HG02798 (cell line): ENCODE data around the gene SUMF1.

Experiments
- ATAC-seq: cut with Tn5 transposase; IDR thresholded peaks from one replicate; pipeline ENCODE4 v1.9.1; 2021; ENCODE audit warnings: mild to moderate bottlenecking; ENCODE audit not compliant: unreplicated experiment, poor library complexity

SUMF1 gene

GRCh38 chr3:4466741-4467521 is at the start of gene SUMF1:
SUMF1 (minus strand) TSS chr3:4467269; CDS start chr3:4467245, 24 bp downstream.
- peak; percentile 100 for ATAC-seq

GRCh38 chr3:4515916-4516579 is 49.0 kb upstream of the SUMF1 start:
- ATAC-seq, result no peak

- no peak for ATAC-seq
Observed at GRCh38 chr3:4514916-4515315, 47.8 kb upstream of the SUMF1 start.

- no peak for ATAC-seq
Observed at GRCh38 chr3:4514321-4514720, 47.3 kb upstream of the SUMF1 start.

- no peak for ATAC-seq
Observed at GRCh38 chr3:4512895-4513616, 46.0 kb upstream of the SUMF1 start.

GRCh38 chr3:4511491-4512262 is 44.6 kb upstream of the SUMF1 start:
- no peak for ATAC-seq

- no peak for ATAC-seq
Observed at GRCh38 chr3:4509983-4510755, 43.1 kb upstream of the SUMF1 start.

- ATAC-seq, result no peak
Observed at GRCh38 chr3:4509043-4509442, 42.0 kb upstream of the SUMF1 start.

- peak; percentile 74 for ATAC-seq
Observed at GRCh38 chr3:4508048-4508981, 41.2 kb upstream of the SUMF1 start.

- ATAC-seq, result no peak
Observed at GRCh38 chr3:4507024-4507596, 40.0 kb upstream of the SUMF1 start.

- ATAC-seq, result no peak
Observed at GRCh38 chr3:4506559-4507023, 39.5 kb upstream of the SUMF1 start.

GRCh38 chr3:4505688-4506558 is 38.9 kb upstream of the SUMF1 start:
- no peak for ATAC-seq

GRCh38 chr3:4504340-4505261 is 37.5 kb upstream of the SUMF1 start:
- ATAC-seq, result no peak

- peak; percentile 51 for ATAC-seq
Observed at GRCh38 chr3:4503050-4503449, 36.0 kb upstream of the SUMF1 start.

GRCh38 chr3:4501927-4502326 is 34.9 kb upstream of the SUMF1 start:
- no peak for ATAC-seq

- no peak for ATAC-seq
Observed at GRCh38 chr3:4501437-4501836, 34.4 kb upstream of the SUMF1 start.
